Karpas-422 (cell line): ENCODE data around the gene STXBP1. TPM values are rescaled to one million over a fixed set of nuclear protein-coding genes. Genes with fewer than 3 reads are reported as not detected.

Experiments used
- DNase-seq: peaks from one replicate; pipeline ENCODE4 v3.0.0-alpha.2; 2015
- H2AFZ ChIP-seq: fragments of 200-600 bp; sonication (generic); 2 replicates; pipeline ENCODE4 v1.6.1; 2014; ENCODE audit warnings: antibody characterized with exemption, low read length, mixed read lengths
- H3K27ac ChIP-seq: fragments of 200-600 bp; sonication (generic); 2 replicates; pipeline ENCODE4 v1.5.1; 2014; ENCODE audit warnings: mild to moderate bottlenecking, low read length, moderate library complexity
- H3K27me3 ChIP-seq: fragments of 200-600 bp; sonication (generic); 2 replicates; pipeline ENCODE4 v1.6.1; 2014; ENCODE audit warnings: low read length, mixed read lengths
- H3K36me3 ChIP-seq: fragments of 200-600 bp; sonication (generic); 2 replicates; pipeline ENCODE4 v1.6.1; 2014; ENCODE audit warnings: low read length, mixed read lengths; ENCODE audit not compliant: insufficient read depth
- H3K4me1 ChIP-seq: fragments of 200-600 bp; sonication (generic); 2 replicates; pipeline ENCODE4 v1.6.1; 2014; ENCODE audit warnings: mild to moderate bottlenecking, low read length, mixed read lengths
- H3K4me2 ChIP-seq: fragments of 200-600 bp; sonication (generic); 2 replicates; pipeline ENCODE4 v1.6.1; 2014; ENCODE audit warnings: low read length, low read depth, mild to moderate bottlenecking; ENCODE audit not compliant: poor library complexity, severe bottlenecking
- H3K4me3 ChIP-seq: fragments of 200-600 bp; sonication (generic); 2 replicates; pipeline ENCODE4 v1.5.1; 2014; ENCODE audit warnings: mild to moderate bottlenecking, antibody characterized with exemption, low read length, mixed read lengths
- H3K79me2 ChIP-seq: fragments of 200-600 bp; sonication (generic); 2 replicates; pipeline ENCODE4 v1.6.1; 2014; ENCODE audit warnings: mild to moderate bottlenecking, low read length, mixed read lengths
- H3K9ac ChIP-seq: fragments of 200-600 bp; sonication (generic); 2 replicates; pipeline ENCODE4 v1.6.0; 2014; ENCODE audit warnings: low read length
- H3K9me2 ChIP-seq: fragments of 200-600 bp; sonication (generic), shearing (Covaris generic); replicated peaks from 2 replicates; pipeline ENCODE4 v1.6.0; 2014; ENCODE audit warnings: mild to moderate bottlenecking, low read length, moderate library complexity; ENCODE audit not compliant: insufficient read depth
- H3K9me3 ChIP-seq: fragments of 300-700, 200-600 bp; sonication (generic); 2 replicates; pipeline ENCODE4 v1.6.1; 2014; ENCODE audit warnings: low read length, mixed read lengths
- H4K20me1 ChIP-seq: fragments of 200-600 bp; sonication (generic); 2 replicates; pipeline ENCODE4 v1.6.1; 2014; ENCODE audit warnings: mild to moderate bottlenecking, antibody characterized with exemption, low read length, low read depth; ENCODE audit not compliant: insufficient read depth
- total RNA-seq: library from RNA; depleted of rRNA; stranded (reverse); fragments of >200 nt; shearing (Covaris generic); gene quantifications from 2 replicates; pipeline ENCODE4 v1.2.3, GENCODE V29; 2014; ENCODE audit warnings: low replicate concordance

The STXBP1 gene
- total RNA-seq, 1 experiment from 2014 or later: 3.1 TPM

DNA sequence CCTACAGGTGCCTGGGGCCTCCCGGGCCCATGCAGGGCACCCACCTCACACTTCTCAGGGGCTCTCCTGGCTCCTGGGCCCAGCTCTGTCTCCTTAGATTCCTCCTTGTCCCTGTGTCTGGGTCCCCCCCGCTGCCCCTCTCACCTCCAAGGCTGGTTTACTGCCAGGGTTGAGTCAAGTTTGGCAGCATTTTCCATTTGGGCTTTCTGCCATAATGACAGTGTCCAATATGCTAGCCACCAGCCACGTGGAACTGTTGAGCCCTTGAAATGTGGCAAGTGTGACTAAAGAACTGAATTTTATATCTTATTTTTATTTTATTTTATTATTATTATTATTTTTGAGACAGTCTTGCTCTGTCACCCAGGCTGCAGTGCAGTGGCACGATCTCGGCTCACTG lies 105.7 kb downstream of the STXBP1 start:
- Histone ChIP-seq H3K36me3 (no peaks in the 10 kb centered on the region), H3K4me3 (no peak overlapping the region), H3K9me3 (no peaks in the 10 kb centered on the region), H3K27me3 (no peaks in the 10 kb centered on the region), H3K4me1 (peaks cover 13% of the 10 kb centered on the region), H3K79me2 (no peaks in the 10 kb centered on the region), H4K20me1 (0 out of 2 replicates have a peak, but pooled peaks cover 8% of the 10 kb centered on the region), H3K4me2 (no peak overlapping the region), H3K9me2 (no peaks in the 10 kb centered on the region), H3K9ac (no peak overlapping the region), H3K27ac (no peak overlapping the region), H2AFZ (no peak overlapping the region)
- no peak for DNase-seq

GRCh38 chr9:127720031-127720864 lies 108.2 kb downstream of the STXBP1 start:
- Histone ChIP-seq H3K36me3 (no peaks in the 10 kb centered on the region), H3K4me2 (no peak overlapping the region), H3K9me3 (no peaks in the 10 kb centered on the region), H3K4me1 (peaks cover 8% of the 10 kb centered on the region), H3K9me2 (no peaks in the 10 kb centered on the region), H3K79me2 (no peaks in the 10 kb centered on the region), H3K27ac (no peak overlapping the region), H3K4me3 (no peak overlapping the region), H3K27me3 (no peaks in the 10 kb centered on the region), H2AFZ (no peak overlapping the region), H3K9ac (no peak overlapping the region), H4K20me1 (no peaks in the 10 kb centered on the region)
- no peak for DNase-seq

DNA sequence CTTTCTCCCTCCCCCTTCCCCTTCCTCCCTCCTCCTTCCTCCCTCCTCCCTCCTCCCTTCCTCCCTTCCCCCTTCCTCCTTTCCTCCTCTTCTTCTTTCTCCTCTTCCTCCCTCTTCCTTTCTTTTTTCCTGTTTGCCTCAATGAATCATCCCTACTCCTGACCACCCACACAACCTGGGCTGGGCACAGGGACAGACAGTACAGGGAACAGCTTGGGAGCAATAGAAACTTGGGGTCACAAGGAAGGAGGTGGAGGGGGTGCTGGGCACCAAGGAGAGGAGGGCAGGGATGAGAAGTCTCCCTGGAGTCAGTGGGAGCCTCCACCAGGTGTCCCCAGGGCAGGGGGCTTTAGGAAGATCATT lies 108.8 kb downstream of the STXBP1 start:
- Histone ChIP-seq H3K9me2 (no peaks in the 10 kb centered on the region), H3K27ac (no peak overlapping the region), H3K27me3 (no peaks in the 10 kb centered on the region), H3K79me2 (no peaks in the 10 kb centered on the region), H3K9me3 (no peaks in the 10 kb centered on the region), H3K36me3 (no peaks in the 10 kb centered on the region), H3K9ac (no peak overlapping the region), H3K4me1 (peaks cover 7% of the 10 kb centered on the region), H2AFZ (no peak overlapping the region), H3K4me2 (no peak overlapping the region), H4K20me1 (no peaks in the 10 kb centered on the region), H3K4me3 (no peak overlapping the region)
- DNase-seq: no peak

GRCh38 chr9:127721391-127721821 lies 109.3 kb downstream of the STXBP1 start:
- peaks cover 1% of the 10 kb centered on the region for H3K4me1 ChIP-seq
- no peak overlapping the region for H3K27ac ChIP-seq
- no peaks in the 10 kb centered on the region for H3K27me3 ChIP-seq
- no peak overlapping the region for H3K4me2 ChIP-seq
- DNase-seq: no peak
- H4K20me1 ChIP-seq: no peaks in the 10 kb centered on the region
- H3K79me2 ChIP-seq: no peaks in the 10 kb centered on the region
- H3K4me3 ChIP-seq: no peak overlapping the region
- no peaks in the 10 kb centered on the region for H3K9me2 ChIP-seq
- H3K9ac ChIP-seq: no peak overlapping the region
- no peak overlapping the region for H2AFZ ChIP-seq
- H3K9me3 ChIP-seq: no peaks in the 10 kb centered on the region
- H3K36me3 ChIP-seq: no peaks in the 10 kb centered on the region

- Histone ChIP-seq H3K4me1 (no peaks in the 10 kb centered on the region), H4K20me1 (no peaks in the 10 kb centered on the region), H3K9me3 (no peaks in the 10 kb centered on the region), H3K9me2 (no peaks in the 10 kb centered on the region), H2AFZ (no peak overlapping the region), H3K4me3 (no peak overlapping the region), H3K36me3 (no peaks in the 10 kb centered on the region), H3K27me3 (no peaks in the 10 kb centered on the region), H3K9ac (no peak overlapping the region), H3K79me2 (no peaks in the 10 kb centered on the region), H3K4me2 (no peak overlapping the region), H3K27ac (no peak overlapping the region)
- DNase-seq: no peak
These were observed 110.1 kb downstream of the STXBP1 start for GRCh38 chr9:127722055-127722745.

- Histone ChIP-seq H3K4me2 (no peak overlapping the region), H3K36me3 (no peaks in the 10 kb centered on the region), H3K4me3 (no peak overlapping the region), H3K9ac (no peak overlapping the region), H3K4me1 (no peaks in the 10 kb centered on the region), H2AFZ (no peak overlapping the region), H3K27me3 (no peaks in the 10 kb centered on the region), H3K27ac (no peak overlapping the region), H3K9me3 (no peaks in the 10 kb centered on the region), H4K20me1 (no peaks in the 10 kb centered on the region), H3K9me2 (no peaks in the 10 kb centered on the region), H3K79me2 (no peaks in the 10 kb centered on the region)
- no peak for DNase-seq
These were observed 110.9 kb downstream of the STXBP1 start for GRCh38 chr9:127723013-127723412.

DNA sequence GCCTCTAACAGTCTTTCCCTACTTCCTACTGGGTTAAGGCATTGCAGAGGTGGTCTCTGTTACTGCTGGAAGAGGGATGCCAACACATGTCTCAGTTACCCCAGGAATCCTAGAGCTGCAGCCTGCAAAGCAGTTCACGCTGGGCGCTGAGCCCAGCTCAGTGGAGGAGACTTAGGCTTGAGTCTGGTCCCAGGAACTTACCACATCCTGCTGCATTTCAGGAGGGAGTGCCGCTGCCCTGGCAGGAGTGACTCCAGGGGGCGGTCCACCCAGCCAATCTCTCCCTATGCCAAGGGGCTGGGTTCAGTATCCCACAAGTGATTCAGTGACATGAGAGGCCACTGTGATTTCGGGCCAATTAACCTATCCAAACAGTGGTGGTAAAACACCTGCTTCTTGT lies 111.4 kb downstream of the STXBP1 start:
- no peaks in the 10 kb centered on the region for H3K4me1 ChIP-seq
- no peaks in the 10 kb centered on the region for H3K27me3 ChIP-seq
- no peaks in the 10 kb centered on the region for H3K36me3 ChIP-seq
- H3K9me3 ChIP-seq: no peaks in the 10 kb centered on the region
- H3K4me3 ChIP-seq: no peak overlapping the region
- no peaks in the 10 kb centered on the region for H3K79me2 ChIP-seq
- DNase-seq: no peak
- H3K9ac ChIP-seq: no peak overlapping the region
- H2AFZ ChIP-seq: no peak overlapping the region
- H4K20me1 ChIP-seq: no peaks in the 10 kb centered on the region
- H3K4me2 ChIP-seq: no peak overlapping the region
- H3K9me2 ChIP-seq: no peaks in the 10 kb centered on the region
- no peak overlapping the region for H3K27ac ChIP-seq

GRCh38 chr9:127724012-127724411 lies 111.9 kb downstream of the STXBP1 start:
- DNase-seq: no peak
- no peaks in the 10 kb centered on the region for H3K79me2 ChIP-seq
- no peak overlapping the region for H3K9ac ChIP-seq
- H3K36me3 ChIP-seq: no peaks in the 10 kb centered on the region
- H3K27ac ChIP-seq: no peak overlapping the region
- no peaks in the 10 kb centered on the region for H3K9me3 ChIP-seq
- H3K9me2 ChIP-seq: no peaks in the 10 kb centered on the region
- H3K4me1 ChIP-seq: no peaks in the 10 kb centered on the region
- H2AFZ ChIP-seq: no peak overlapping the region
- no peak overlapping the region for H3K4me2 ChIP-seq
- no peaks in the 10 kb centered on the region for H4K20me1 ChIP-seq
- H3K27me3 ChIP-seq: no peaks in the 10 kb centered on the region
- H3K4me3 ChIP-seq: no peak overlapping the region
